Activated CD8-positive, alpha-beta memory T cell treated with anti-CD3 and anti-CD28 coated beads, Interleukin-2, amount 50 U/mL, for 48 hours (primary cell): Measurements from ENCODE around the gene TTN.
"Not testable (repeated sequence)": the region's sequence is repeated elsewhere in the genome, so short reads cannot be mapped to it uniquely, and the experiment has no call there.

Experiments used
- DNase-seq: peaks from one replicate; pipeline ENCODE4 v3.0.0-alpha.2; 2020

Gene TTN

DNA sequence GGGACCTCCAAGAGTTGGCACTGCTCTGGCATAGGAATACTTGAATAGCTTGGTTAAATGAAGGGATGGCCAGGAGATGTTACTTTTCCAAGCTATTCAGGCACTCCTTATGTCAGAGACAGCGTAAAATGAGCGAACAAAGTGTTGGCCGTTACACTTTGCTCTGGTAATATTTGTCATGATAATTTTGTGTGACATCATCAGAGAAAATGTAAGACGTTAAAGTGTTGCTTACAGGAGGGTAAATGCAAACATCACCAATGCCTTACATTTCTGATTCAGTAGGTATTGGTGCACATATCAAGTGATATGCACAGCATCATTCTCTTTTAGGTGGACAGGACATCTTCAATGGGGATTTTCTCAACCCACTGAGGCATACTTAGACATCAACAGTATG, 281.0 kb downstream of the TTN start:
- DNase-seq = no peak

DNA sequence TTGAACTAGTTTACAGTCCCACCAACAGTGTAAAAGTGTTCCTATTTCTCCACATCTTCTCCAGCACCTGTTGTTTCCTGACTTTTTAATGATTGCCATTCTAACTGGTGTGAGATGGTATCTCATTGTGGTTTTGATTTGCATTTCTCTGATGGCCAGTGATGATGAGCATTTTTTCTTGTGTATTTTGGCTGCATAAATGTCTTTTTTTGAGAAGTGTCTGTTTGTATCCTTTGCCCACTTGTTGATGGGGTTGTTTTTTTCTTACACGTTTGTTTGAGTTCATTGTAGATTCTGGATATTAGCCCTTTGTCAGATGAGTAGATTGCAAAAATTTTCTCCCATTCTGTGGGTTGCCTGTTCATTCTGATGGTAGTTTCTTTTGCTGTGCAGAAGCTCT, 281.8 kb downstream of the TTN start:
- DNase-seq = not testable (repeated sequence)

DNA sequence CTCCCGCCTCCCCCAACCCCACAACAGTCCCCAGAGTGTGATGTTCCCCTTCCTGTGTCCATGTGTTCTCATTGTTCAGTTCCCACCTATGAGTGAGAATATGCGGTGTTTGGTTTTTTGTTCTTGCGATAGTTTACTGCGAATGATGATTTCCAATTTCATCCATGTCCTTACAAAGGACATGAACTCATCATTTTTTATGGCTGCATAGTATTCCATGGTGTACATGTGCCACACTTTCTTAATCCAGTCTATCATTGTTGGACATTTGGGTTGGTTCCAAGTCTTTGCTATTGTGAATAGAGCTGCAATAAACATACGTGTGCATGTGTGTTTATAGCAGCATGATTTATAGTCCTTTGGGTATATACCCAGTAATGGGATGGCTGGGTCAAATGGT, 282.2 kb downstream of the TTN start:
- DNase-seq = not testable (repeated sequence)

DNA sequence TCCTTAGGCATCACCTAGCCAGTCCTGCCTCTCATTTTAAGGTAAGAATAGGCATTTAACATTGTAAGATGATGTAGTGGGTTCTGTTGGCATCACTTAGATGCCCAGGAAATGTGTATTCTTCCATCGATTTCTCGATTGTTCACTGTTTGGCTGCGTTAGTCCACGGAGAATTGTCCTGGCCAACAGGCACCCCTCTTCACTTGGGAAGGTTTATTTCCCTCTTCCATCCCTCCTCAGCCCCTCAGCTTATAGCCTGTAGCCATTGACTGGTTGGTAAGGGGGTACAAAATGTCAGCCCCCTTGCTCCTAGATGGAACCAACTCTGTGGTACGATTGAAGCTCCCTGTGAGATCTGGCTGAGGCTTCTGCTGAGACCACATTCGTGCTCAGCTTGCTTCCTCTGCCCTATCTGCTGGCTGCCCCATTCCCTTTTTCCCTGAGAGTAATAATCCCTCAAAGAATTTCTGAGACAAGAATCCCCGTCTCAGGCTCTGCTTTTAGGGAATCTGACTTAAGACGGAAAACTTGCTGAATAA, 283.6 kb downstream of the TTN start:
- DNase-seq = no peak

DNA sequence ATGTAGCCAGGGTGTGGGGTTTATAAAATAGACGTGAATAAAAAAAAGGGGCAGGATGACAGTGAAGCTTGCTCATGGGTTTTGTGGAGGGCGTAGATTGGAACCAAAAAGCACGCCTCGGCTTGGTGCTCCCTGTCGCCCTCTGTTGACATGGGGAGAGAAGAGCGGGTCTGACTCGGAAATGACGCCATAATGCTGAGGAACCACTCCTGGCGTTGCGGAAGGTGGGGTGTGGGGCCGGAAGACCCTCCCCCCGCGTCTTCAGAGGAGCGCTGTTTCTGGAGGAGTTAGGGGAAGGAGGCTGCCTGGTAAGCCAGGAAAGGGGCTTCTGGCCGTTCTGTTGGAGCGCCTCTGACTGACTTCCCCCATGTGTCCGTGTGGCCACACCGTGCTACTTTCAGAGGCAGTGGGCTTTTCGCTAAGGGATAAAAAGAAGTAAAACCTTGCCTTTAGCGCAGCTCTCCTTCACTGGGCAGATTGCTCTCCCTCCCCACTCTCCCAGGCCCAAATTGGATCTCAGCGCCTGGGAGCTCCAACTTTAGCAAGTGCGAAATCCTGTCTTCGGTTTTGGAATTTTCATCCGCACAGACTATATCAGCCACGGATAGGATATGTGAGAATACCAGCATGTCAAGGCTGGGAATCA, 284.1 kb downstream of the TTN start:
- DNase-seq = peak; percentile 83

DNA sequence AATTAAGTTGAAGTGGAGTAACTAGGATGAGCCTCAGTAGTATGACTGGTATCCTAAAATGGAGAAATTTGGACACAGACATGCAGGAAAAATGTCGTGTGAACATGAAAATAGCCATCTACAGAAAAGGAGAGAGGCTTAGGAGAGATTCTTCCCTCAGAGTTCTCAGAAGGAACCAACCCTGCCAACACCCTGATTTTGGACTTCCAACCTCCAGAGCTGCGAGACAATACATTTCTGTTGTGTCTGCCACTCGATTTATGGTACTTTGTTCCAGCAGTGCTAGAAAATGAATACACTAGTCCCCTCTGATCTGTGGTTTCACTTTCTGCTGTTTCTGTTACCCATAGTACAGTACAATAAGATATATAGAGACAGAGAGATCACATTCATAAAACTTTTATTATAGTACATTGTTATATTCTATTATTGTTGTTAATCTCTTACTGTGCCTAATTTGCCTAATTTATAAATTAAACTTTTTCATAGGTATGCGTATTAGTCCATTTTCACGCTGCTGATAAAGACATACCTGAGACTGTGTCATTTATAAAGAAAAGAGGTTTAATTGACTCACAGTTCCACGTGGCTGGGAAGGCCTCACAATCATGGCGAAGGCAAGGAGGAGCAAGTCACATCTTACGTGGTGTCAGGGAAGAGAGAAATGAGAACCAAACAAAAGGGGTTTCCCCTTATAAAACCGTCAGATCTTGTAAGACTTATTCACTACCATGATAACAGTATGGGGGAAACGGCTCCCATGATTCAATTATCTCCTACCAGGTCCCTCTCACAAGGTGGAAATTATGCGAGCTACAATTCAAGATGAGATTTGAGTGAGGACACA, 285.7 kb downstream of the TTN start:
- no peak for DNase-seq

DNA sequence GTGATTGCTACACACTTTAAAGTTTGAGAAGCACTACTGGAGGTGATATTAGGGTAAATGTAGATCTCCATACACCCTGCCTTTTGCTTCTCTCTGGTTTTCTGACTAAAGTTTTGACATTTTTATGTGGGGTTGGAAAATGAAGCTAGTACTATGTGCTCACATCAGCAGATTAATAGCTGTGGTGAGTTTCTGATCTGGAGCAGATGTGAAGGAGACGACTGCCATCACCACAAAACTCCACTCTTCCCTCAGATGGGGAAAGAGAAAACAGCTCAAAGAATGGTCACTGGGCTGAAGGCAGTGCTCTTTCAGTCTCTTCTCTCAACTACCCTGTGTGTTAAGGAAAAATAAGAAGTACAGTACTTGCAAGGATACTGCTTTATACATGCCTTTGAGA, 289.7 kb downstream of the TTN start:
- no peak for DNase-seq

DNA sequence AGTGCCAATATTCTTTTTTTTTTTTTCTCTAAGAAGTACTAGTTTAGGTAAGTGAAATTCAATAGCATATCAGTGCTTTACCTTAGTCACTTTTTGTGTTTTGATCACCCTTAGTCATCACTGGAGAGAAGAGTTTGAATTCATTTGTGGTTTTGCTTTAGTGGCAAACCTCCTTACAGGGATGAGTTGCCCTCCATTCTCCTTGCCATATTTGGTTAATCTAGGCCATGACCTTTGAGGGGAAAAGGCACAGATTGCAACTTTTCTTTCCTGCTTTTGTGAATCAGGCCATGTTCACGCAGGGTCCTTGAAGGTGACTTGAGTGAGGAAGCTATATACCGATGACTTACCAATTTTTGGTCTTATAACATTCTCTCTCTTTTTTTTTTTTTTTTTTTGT, 292.6 kb downstream of the TTN start:
- no peak for DNase-seq

DNA sequence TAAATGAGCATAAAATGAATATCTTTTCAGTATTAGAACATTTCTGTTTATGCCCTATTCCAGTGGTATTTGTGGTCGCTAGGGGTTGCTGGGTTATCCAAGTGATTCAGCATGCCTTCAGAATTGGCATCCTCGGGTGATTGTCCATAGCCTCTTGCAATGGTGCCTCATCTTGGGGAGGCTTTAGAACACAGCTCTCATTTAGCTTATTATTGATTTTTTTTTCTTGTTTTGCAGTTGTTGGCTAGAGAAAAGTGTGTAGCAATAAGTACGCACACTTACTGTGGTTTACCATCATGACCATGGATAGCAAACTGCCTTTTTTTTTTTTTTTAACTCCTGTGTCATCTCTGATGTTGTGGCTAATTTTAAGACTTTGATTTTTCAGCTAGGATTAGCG, 293.3 kb downstream of the TTN start:
- no peak for DNase-seq

DNA sequence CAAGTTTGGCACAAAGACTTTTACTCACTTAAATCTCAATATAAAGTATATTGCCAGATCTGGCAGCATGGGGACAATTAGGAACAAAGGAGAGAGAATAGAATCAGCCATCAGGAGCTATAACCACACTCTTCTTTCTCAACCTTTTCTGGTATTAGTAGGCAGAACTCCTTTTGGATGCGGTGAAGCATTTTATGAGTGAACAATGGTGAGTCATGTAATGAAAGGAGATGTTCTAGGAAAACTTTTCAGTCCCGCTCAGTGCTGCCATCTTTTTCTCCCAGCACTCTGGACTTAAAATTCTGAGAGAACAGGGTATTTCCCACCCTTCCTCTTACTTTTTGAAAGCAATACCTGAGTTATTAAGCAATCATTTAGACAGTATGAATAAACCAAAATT, 294.7 kb downstream of the TTN start:
- no peak for DNase-seq

DNA sequence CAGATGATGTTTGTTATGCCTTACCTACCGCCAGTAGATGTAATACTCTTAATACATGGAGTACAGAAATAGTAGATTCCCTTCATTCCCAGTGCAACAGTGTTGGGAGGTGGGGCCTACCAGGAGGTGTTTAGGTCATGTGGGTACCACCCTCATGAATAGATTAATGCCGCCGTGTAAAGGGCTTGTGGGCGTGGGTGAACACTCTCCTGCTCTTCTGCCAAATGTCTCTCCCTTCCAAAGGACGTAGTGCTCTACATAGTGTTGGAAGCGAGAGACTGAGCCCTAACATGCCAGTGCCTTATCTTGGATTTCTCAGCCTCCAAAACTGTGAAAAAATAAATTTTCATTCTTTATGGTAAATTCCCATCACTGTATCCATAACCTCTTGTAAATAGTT, 296.8 kb downstream of the TTN start:
- no peak for DNase-seq

DNA sequence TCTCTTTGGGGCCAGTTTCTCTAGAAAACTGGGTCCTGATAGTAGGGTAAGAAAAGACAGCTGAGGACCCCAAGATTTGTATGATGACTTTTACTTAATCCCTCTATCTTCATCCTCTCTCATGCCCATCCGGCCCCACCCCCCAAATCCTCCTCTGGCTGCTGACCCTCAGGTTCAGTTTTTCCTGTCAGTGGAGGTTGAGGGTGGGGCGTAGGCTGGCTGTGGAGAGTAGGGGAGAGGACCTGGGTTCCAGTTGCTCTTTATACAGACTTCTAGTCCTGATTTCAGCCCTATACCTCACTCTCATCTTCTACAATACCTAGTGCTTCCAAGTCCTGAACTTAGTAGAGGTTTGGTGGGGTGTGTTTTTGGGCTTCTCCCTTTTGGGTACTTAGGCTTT, 298.6 kb downstream of the TTN start:
- no peak for DNase-seq

DNA sequence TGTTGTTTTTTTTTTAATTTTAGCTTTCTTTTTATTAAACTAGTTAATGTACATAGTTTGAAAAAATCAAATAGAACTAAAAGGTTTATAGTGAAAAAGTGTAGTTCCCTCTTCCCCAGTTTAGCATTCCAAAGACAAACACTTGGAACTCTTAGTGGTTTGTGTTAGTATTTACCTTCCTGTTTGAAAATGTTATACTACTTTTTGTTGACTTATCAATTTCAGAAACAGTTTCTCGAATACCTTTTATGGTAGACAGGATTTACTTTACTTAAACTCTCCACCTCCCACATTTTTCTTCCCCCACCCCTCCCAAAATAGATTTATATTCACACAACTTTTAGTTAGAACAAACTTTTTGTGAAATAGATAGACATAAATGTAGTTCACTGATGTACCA, 300.3 kb downstream of the TTN start:
- no peak for DNase-seq

DNA sequence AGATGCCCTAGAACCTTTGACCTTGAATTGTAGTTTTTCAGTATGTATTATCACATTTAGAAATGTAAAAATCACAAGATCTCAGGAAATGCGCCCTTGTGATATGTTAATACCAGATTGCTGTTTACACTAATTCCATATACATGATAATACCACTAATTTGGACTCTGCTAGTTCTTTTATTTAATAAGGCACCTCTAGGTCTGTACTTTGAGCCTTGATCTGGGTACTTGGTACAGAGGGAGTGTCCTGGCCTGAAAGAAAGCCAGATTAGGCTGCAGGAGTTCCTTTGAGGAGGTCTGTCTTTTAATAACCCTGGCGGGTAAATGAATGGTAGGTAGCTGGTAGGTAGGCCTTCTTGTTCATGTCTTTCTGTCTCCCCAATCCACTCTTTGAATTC, 300.7 kb downstream of the TTN start:
- no peak for DNase-seq

DNA sequence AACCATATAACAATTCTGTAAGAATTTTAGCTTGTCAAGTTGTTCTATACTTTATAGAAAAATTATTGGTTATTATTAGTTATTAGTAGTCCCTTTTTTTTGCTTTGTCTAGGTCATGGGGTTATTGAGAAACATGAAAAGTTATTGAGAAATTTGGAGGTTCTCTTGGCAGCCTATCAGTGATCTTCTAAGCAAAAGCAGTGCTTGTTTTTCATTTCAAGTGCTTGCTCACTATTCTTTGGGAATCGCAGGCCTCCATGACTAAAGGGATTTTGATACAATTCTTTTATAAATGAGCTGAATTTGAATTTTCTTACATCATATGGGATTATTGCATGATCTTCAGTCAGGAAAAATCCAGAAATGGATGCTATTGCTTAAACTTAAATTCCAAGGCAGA, 301.1 kb downstream of the TTN start:
- no peak for DNase-seq

DNA sequence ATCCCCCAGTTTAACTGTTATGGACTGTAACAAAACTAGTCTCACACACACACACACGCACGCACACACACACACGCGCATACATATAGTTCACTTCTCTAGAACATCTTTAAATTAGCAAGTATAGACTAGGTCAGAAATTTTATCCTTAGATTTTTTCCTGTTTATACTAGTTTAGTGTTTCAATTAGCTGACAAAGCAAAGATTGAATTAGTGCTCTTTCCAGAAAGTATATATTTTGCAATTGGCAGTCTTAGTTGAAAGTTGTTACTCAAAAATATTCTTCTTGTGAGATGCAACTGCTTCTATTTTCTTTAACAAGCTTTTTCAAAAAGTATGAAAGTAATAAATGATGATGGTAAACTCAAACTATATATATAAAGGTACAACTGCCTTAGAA, 304.5 kb downstream of the TTN start:
- no peak for DNase-seq

DNA sequence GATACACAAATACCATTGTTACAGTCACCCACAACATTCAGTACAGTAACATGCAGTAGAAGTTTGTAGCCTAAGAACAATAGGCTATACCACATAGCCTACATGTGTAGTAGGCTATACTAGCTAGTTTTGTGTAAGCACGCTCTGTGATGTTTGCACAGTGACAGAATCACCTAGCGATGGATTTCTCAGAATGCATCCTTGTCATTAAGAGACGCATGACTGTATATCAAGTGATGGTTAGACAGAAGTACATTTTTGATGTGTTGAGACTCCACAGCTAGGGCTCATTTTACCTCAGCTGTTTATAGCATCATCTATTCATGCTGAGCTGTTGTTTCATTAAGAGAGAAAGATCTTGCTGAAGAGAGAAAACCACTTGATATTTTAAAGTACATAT, 307.6 kb downstream of the TTN start:
- DNase-seq = no peak

DNA sequence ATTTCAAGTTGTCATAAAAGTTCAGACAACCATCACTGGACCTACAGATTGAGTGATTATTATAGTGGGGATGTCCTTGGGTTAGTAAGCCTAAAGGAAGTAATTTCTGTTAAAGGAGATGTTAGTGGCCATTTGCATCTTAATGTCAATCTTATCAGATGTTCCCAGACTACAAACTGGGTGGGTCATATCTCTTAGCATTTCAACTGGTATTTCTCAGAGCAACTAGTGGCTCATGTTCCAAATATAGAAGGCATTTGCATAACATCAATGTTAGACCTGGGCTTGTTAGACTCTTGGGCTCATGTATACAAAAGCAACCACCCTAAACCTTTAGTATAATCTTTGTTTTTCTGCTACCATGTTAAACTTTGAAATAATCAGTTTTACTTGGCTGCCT, 309.1 kb downstream of the TTN start:
- no peak for DNase-seq

DNA sequence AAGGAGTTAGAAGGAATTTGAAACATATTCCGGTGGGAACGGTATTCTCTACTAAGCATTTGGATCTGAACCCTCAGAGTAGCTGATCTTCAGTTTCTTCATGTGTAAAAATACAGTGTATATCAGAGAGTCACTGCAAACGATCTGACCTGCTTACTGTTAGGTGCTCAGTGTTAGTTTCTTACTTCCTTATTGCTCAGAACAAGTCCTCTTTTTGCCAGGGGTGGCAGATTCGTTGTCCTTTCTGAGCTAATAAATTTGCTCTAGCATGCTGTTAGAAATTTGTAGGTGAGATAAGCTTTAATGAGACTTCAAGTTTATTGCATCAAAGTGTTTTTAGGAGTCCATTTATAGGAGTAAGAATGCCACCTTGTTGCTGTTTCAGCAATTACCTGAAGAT, 311.2 kb downstream of the TTN start:
- no peak for DNase-seq

DNA sequence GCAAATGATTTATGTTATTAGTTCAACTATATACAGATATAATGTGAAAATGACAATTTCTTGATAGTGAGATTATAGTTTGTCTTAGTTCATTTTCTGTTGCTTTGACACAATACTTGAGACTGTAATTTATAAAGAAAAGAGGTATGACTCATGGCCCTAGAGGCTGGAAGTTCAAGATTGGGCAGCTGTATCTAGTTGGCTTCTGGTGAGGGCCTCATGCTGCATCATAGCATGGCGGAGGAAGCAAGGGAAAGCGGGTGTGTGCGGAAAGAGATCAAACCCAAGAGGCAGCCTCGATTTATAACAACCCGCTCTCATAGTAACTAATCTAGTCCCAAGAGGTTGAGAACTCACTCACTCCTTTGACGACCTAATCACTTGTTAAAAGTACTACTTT, 315.6 kb downstream of the TTN start:
- no peak for DNase-seq

DNA sequence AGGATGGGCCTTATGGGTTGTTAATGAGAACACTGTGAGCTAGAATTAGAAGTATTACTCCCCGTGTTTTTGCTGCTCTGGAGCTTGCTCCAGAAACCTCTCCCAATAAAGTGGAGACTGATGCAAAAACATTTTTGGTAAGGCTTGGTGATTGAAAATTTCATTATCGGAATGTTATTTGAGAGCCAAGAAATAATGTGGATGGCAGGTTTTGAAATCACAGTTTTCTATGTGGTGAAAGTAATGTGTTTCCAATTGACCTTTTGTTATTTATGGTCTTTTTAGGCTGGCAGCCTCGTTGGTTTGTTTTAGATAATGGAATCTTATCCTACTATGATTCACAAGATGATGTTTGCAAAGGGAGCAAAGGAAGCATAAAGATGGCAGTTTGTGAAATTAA, 321.9 kb downstream of the TTN start:
- DNase-seq = no peak

DNA sequence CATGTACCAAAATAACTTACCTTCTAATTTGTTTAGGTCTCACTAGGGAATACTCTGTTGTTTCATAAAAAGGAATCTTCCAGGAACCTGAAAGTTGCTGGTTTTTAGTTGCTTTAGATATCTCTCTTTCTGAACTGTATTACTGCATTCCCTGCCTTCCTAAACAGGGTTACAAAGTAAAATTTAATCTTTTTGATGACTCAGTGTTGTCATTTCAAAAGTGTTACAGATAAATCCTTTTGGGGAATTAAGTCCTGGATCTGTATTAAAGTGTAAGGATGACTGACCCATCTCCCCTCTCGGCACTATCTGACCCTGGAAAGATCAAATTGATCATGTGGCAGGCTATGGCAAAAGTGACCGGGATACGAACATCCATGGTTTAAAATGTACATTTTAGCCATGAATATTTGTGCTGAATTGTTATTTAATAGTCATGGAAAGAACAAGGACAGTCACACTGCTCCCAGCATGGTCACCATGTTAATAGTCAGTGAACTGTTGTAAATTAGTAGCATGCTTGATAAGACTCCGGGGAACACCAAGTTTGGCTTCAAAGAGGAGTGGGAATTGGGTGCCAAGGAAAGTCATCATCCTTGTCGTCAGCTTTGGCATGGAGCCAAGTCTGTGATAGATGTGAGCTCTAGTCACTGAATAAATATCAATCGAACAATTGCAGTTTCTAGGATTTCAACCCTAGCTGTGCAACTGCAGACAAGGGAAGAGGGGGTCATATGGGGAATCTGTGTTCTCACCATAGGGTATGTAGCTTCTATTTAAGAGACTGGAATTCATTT, 322.8 kb downstream of the TTN start:
- no peak for DNase-seq

DNA sequence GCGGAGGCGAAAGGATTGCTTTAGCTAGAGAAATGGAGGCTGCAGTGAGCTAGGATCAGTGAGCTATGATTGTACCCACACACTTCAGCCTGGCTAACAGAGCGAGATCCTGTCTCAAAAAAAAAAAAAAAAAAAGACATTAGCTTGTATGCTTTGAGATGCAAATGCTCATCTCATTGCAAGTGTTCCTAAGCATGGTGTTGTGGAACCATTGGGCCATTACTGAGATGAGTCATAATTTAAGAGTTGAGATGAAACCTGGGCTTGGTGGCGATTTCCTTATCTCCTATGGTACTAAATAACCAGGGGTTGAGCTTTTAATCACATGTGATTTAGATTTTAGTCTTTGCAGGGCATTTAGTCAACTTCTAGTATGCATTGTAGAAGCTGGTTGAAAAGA, 324.8 kb downstream of the TTN start:
- DNase-seq = no peak
